OCI-LY7 (cell line): ENCODE results near the gene ITIH3.

Source experiments
- CTCF ChIP-seq: fragments of 200-600 bp; sonication (generic); conservative IDR thresholded peaks from 2 replicates; pipeline ENCODE4 v1.5.1; 2014; ENCODE audit warnings: mild to moderate bottlenecking, antibody characterized with exemption, low read length, moderate library complexity, mixed read lengths
- EZH2phosphoT487 ChIP-seq: fragments of 200-600 bp; sonication (generic); IDR thresholded peaks from 2 replicates; pipeline ENCODE4 v1.6.1; 2018; ENCODE audit warnings: low read depth, borderline replicate concordance, mild to moderate bottlenecking, mixed run types, antibody characterized with exemption, low read length, moderate library complexity, mixed read lengths

GRCh38 chr3:52856666-52857065 lies 62.1 kb downstream of the ITIH3 start:
- TF ChIP-seq CTCF (no peak), EZH2phosphoT487 (no peak)
